Hindlimb muscle (tissue), 1 donor: ENCODE results near the gene GPRC5D. TPM values are rescaled to one million over a fixed set of nuclear protein-coding genes. Genes with fewer than 3 reads are reported as not detected.

Source experiments
- DNase-seq: peaks from one replicate; pipeline ENCODE4 v3.0.0-alpha.2; 2013
- polyA plus RNA-seq: library from polyadenylated mRNA; unstranded; fragments of 120-200 nt; gene quantifications from one replicate; pipeline ENCODE4 v1.2.1, GENCODE V29; 2013; ENCODE audit not compliant: insufficient read length

Gene GPRC5D
- not detected for polyA plus RNA-seq

- no peak for DNase-seq
Observed at GRCh38 chr12:12952036-12952435, at the start of gene GPRC5D. Gene GPRC5D (minus strand): TSS chr12:12952170. CDS start chr12:12950384, 1,786 bp downstream.

GRCh38 chr12:13001775-13002040 lies 49.7 kb upstream of the GPRC5D start:
- no peak for DNase-seq

GRCh38 chr12:13000925-13001774 lies 49.2 kb upstream of the GPRC5D start:
- peak; percentile 69 for DNase-seq

GRCh38 chr12:13000616-13000924 lies 48.6 kb upstream of the GPRC5D start:
- no peak for DNase-seq

GRCh38 chr12:12999959-13000615 lies 48.1 kb upstream of the GPRC5D start, which contains the start of gene HEBP1:
Gene HEBP1 (minus strand): TSS chr12:13000265. CDS start chr12:13000114, 151 bp downstream.
- peak; percentile 94 for DNase-seq

- peak; percentile 26 for DNase-seq
Observed at GRCh38 chr12:12999271-12999958, 47.4 kb upstream of the GPRC5D start.

- no peak for DNase-seq
Observed at GRCh38 chr12:12998248-12998647, 46.3 kb upstream of the GPRC5D start.

GRCh38 chr12:12997734-12998133 lies 45.8 kb upstream of the GPRC5D start:
- no peak for DNase-seq

GRCh38 chr12:12997156-12997555 lies 45.2 kb upstream of the GPRC5D start:
- DNase-seq = no peak

- no peak for DNase-seq
Observed at GRCh38 chr12:12996209-12996608, 44.2 kb upstream of the GPRC5D start.

- DNase-seq = no peak
Observed at GRCh38 chr12:12995088-12995487, 43.1 kb upstream of the GPRC5D start.

- no peak for DNase-seq
Observed at GRCh38 chr12:12993367-12993766, 41.4 kb upstream of the GPRC5D start.

GRCh38 chr12:12992418-12993130 lies 40.6 kb upstream of the GPRC5D start:
- DNase-seq = no peak

GRCh38 chr12:12990700-12991468 lies 38.9 kb upstream of the GPRC5D start:
- no peak for DNase-seq

- DNase-seq = no peak
Observed at GRCh38 chr12:12987421-12987820, 35.5 kb upstream of the GPRC5D start.

GRCh38 chr12:12986775-12987331 lies 34.9 kb upstream of the GPRC5D start:
- no peak for DNase-seq

- DNase-seq = no peak
Observed at GRCh38 chr12:12985817-12986408, 33.9 kb upstream of the GPRC5D start.

- DNase-seq = no peak
Observed at GRCh38 chr12:12984149-12984548, 32.2 kb upstream of the GPRC5D start.

- peak; percentile 43 for DNase-seq
Observed at GRCh38 chr12:12983420-12984035, 31.6 kb upstream of the GPRC5D start.

- DNase-seq = no peak
Observed at GRCh38 chr12:12982331-12982730, 30.4 kb upstream of the GPRC5D start.

GRCh38 chr12:12979731-12980259 lies 27.8 kb upstream of the GPRC5D start:
- peak; percentile 72 for DNase-seq
